GM18909 (cell line): Measurements from ENCODE around the gene BCAS3.
"Not testable (repeated sequence)": the region's sequence is repeated elsewhere in the genome, so short reads cannot be mapped to it uniquely, and the experiment has no call there.

Source experiments
- ATAC-seq: cut with Tn5 transposase; IDR thresholded peaks from one replicate; pipeline ENCODE4 v1.9.1; 2021; ENCODE audit warnings: mild to moderate bottlenecking; ENCODE audit not compliant: unreplicated experiment, poor library complexity

Gene BCAS3

DNA sequence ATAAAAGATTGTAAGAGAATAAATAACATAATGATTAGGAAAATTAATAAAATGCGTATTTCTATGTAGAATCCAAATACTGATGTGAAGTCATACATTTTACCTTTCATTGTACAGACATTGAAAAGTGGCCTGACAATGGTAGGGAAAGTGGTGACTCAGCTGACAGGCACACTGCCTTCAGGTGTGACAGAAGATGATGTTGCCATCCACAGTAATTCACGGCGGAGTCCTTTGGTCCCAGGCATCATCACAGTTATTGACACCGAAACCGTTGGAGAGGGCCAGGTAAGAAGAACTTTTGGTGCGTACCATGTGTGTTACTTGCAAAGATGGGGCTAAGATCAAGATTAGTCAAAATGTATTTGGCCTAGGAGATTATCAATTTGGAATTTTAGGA lies 232.8 kb downstream of the BCAS3 start:
- ATAC-seq, result no peak

DNA sequence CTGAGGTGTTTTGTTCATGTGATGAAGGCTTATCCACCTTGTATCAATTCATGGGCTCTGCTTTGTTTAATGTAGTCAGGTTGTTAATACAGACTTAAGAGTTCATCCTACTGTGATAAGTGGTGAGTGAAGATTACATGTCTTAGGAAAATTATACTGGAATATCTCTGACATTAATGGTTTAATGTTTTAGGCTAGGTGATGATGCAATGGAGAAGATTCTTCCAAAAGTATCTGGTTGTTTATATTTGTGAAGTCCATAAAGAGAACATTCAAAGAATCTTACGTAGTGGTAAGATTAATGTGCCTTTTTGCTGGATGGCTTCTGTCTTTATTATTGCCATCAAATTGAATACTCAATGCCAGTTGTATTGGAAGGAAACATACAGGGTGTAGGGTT lies 236.4 kb downstream of the BCAS3 start:
- no peak for ATAC-seq

DNA sequence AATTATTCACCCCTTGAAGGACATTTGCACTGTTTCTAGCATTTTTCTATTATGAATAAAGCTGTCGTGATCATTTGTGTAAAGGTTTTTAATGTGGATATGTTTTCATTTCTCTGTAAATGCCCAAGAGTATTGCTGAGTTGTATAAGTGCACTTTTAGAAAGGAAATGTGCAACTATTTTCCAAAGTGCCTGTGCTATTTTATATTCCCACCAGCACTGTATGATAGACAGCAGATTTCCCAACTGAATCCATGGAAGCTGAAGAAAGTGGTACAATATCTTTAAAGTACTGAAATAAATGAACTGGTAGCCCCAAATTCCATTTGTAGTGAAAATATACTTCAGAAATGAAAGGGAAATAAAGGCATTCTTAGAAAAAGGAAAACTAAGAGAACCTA lies 238.4 kb downstream of the BCAS3 start:
- ATAC-seq, result no peak

DNA sequence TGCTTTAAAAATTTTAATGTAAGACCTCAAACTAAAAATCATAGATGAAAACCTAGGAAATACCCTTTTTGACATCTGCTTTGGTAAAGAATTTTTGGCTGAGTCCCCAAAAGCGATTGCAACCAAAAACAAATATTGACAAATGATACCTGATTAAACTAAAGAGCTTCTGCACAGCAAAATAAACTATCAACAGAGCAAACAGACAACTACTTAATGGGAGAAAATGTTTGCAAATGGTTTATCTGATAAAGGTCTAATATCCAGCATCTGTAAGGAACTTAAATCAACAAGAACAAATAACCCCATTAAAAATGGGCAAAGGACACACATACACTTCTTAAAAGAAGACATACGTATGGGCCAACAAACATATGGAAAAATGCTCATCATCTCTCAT lies 242.5 kb downstream of the BCAS3 start:
- no peak for ATAC-seq

DNA sequence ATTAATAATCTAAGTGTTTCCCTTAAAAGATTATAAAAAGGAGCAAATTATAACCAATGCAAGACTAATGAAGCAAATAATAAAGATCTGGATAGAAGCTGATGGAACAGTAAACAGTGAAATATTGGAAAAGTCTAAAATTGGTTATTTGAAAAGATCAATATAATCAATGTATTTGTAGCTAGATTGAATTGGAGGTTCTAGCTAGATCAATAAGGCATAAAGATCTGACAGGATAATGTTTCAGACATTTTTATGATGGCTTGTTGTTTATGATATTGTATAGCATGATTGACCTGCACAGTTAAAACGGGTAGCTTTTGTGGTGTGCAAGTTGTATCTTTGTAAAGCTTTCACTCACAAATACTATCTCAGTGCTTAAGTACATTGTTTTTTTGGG lies 245.3 kb downstream of the BCAS3 start:
- ATAC-seq, result no peak

DNA sequence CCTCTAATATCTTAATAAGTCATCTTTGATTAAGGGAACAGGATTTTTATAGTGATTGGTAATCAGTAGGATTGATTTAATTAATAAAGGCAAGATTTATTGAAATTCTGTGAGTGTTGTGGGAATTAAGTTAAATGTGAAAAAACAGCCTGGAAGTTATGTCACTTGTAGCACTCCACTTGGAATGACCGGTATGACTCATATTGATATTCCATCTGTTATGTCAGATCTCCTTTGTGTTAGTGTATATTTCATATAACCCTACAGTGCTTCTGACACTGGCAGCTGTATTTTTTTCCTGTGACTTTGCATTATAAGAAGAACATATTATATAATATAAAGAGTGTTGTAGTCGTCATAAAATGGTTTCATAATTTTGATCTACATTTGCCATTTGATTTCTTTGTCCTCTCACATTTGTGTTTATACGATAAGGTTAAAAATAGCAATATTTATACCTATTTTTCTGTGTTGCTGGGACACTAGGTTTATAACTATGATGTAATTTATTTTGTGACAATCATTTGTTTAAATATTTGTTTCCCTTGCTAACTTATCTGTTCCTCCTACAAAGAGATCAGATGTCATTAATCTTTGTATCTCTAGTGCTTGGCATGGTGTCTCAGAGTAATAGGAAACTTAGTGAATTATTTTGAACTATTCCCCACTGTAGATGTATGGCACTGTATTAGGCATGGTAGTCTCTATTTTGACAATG lies 249.0 kb downstream of the BCAS3 start:
- no peak for ATAC-seq

DNA sequence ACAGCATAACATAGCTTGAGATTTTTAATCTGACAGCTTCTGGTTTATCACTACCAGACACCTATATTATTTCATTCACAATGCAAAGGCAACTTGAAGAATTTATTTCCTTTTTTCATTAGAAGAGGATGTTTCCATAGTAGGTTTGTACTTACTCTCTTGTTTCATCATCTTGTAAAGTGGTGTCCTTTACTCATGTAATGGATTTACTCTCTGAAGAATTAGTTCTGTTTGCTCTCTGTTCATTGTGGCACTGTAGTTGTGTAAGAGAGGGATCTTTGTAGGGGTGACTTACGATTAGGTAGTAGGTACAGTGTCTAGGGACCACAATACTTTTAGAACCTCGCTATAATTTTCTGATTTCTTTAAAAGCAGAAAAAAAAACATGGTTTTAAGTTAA lies 256.1 kb downstream of the BCAS3 start:
- ATAC-seq, result no peak

DNA sequence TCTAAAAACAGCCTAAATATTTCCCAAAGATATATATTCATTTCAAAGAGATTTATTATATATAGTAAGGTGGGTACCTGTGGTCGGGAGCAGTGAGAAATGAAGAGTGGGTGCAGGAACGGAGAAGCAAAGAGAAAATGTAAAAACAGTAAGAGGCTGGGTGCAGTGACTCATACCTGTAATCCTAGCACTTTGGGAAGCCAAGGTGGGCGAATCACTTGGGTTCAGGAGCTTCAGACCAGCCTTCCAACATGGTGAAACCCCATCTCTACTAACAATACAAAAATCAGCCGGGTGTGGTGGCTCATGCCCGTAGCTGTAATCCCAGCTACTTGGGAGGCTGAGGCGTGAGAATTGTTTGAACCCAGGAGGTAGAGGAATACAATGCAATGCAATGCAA lies 257.1 kb downstream of the BCAS3 start:
- no peak for ATAC-seq

DNA sequence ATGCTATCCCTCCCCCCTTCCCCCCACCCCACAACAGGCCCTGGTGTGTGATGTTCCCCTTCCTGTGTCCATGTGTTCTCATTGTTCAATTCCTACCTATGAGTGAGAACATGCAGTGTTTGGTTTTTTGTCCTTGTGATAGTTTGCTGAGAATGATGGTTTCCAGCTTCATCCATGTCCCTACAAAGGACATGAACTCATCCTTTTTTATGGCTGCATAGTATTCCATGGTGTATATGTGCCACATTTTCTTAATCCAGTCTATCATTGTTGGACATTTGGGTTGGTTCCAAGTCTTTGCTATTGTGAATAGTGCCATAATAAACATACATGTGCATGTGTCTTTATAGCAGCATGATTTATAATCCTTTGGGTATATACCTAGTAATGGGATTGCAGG lies 258.3 kb downstream of the BCAS3 start:
- not testable (repeated sequence) for ATAC-seq

DNA sequence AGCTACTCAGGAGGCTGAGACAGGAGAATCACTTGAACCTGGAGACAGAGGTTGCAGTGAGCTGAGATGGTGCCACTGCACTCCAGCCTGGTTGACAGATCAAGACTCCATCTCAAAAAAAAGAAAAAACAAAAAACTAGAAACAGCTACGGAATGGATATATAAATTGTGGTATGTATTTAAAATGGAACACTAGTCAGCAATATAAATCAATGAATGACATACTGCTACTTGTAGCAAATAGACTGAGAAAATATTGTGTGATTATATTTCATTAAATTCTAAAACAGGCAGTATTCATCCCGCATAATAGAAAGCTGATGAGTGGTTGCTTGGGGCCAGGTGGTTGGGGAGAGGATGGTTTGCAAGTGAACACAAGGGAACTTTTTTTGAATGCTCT lies 261.7 kb downstream of the BCAS3 start:
- no peak for ATAC-seq

DNA sequence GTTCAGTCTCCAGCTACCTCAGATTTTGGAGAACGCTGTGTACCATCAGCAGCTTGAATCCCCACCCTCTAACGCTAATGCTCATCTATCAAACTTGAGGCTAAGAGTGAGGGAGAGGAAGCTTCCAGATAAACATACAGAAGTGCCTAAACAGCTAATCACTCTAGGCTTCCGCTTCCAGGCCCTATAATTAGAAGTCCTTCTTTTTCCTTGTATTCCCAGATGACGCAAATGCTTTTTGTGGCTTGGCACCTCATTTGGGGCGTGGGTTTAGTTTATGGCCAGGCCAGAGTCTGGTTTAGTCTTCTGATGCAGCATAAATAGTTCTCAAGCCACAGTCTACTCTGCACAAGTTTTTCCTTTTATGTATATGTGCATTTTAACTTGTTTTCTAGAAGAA lies 263.4 kb downstream of the BCAS3 start:
- ATAC-seq, result no peak

DNA sequence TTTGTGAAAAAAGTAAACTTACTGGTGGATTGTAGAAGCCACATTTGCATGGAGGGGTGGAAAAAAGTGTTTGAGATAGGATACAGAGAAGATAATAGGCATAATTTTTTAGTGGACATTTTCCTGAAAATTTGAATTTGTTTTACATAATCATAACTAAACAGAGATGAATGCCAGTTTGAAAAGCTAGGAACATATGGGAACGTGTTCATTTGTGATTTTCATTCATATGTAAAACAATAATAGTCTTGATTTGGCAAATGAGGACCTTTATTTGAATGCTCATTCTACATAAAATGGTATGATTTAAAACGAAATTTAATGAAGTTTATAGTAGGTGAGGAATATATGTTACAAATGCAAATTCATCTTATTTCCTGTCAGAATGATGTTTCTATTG lies 263.9 kb downstream of the BCAS3 start:
- ATAC-seq, result no peak

DNA sequence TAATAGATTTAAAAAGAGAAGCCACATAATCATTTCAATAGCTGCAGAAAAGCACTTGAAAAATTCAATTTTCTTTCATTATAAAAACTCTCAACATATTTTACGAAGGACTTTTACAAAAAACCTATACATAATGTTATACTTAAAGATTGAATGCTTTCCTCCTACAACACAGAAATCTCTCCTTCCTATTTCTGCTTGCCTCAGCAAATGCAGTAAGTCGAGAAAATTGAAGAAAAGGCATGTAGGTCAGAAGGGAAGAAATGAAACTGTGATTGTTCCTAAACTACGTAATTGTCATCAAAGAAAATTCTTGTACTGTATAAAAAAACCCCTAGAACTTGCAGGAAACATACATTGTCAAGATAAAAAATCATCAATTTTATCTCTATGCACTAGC lies 267.1 kb downstream of the BCAS3 start:
- no peak for ATAC-seq

DNA sequence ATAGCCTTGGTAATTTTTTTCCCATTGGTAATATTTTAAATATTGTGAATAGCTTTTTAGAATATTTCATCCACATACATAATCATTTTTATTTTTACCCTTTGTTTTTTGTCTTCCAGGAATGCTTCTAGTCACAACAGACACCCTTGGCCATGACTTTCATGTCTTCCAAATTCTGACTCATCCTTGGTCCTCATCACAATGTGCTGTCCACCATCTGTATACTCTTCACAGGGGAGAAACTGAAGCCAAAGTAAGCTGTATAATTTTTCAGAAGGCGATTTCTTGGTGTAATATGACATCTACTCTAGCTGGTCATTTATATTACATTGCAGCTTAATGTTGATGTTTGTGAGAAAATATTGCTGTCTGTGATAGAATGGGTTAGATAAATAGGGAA lies 269.4 kb downstream of the BCAS3 start:
- no peak for ATAC-seq

DNA sequence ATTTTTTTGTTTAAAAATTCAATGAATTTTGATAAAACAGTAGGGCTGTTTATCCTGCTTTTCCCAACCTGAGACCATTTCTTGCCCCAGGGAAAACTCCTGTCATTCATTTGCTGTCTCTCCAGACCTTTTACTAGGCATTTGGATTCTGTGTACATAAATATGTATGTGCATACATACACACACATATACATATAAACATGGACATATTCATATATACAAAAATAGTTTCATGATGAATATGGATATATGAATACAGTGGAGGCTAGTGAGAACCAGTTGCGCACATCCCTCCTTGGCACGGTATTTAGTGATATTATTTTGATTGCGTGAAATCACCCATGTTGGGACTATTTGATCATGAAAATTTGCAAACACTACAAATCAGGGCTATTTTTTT lies 269.9 kb downstream of the BCAS3 start:
- ATAC-seq, result no peak

DNA sequence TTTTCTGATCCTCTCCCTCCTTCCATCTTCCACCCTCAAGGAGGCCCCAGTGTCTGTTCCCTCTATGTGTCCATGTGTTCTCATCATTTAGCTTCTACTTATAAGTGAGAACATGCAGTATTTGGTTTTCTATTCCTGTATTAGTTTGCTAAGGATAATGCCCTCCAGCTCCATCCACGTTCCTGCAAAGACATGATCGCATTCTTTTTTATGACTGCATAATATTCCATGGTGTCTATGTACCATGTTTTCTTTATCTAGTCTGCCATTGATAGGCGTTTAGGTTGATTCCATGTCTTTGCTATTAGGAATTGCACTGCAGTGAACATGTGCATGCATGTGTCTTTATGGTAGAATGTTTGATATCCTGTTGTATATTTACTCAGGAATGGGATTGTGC lies 275.1 kb downstream of the BCAS3 start:
- ATAC-seq, result no peak

DNA sequence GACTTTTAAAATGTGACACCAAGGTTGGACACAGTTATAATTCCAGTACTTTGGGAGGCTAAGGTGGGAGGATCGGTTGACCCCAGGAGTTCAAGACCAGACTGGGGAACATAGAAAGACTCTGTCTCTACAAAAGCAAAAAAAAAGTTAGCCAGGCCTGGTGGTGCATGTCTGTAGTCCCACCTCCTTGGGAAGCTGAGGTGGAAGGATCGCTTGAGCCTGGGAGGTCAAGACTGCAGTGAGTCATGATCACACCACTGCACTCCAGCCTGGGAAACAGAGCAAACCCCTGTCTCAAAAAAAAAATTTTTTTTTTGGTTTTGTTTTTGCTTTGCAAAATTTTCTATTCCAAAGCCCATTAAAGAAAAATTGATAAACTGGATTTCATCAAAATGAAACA lies 281.4 kb downstream of the BCAS3 start:
- ATAC-seq, result no peak

DNA sequence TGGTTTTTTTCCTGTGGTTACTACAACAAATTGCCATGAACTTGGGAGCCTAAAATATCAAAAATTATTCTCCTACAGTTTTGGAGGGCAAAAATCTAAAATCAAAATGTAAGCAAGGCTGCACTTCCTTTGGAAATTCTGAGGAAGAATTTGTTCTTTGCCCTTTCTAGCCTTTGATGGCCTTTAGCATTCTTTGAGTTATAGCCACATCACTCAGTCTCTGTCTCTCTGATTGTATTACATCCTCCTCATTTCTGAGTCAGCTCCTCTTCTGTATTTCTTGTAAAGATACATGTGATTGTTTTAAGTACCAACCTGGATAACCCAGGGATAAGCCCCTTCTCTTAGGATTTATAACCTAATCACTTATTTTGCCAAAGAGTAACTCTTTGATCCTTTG lies 282.0 kb downstream of the BCAS3 start:
- ATAC-seq, result no peak

DNA sequence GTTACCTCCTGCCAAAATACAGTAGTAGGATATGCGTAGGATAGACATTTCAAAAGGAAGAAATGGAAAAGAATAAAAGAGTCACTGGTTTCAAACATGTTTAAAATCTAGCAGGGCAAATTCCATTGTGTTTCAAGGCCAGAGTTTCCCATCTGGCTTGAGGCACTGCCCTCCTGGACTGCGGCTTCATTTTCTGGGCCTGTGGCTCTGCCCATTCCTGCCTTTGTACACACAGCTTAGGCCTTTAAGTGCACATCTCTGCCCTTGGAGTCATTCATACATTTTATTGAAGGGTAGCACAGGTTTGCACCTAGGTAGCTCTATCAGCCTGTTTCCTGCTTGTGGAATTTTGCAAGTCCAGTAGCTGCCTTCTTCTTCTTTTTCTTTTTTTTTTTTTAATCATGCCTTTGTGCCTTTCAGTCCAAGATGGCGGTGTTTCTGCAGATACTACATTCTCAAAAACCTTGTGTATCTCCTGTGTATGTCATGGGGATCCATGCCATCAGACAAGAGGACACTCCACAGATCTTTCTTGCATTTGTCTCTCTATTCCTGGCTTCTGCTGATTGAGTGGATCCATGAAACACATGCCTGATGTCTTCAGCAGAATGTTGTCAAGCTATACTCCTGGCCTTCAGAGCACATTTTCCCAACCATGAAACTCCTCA lies 282.9 kb downstream of the BCAS3 start:
- ATAC-seq, result no peak

DNA sequence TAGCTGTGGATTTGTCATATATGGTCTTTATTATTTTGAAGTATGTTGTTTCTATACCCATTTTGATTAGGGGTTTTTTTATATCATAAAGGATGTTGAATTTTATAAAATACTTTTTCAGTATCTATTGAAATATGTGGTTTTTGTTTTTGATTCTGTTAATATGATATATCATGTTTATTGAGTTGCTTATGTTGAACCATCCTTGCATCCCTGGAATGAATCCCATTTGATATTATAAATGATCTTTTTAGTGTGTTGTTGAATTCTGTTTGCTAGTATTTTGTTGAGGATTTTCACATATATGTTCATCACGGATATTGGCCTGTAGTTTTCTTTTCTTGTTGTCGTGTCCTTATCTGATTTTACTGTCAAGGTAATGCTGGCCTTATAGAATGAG lies 286.5 kb downstream of the BCAS3 start:
- no peak for ATAC-seq

DNA sequence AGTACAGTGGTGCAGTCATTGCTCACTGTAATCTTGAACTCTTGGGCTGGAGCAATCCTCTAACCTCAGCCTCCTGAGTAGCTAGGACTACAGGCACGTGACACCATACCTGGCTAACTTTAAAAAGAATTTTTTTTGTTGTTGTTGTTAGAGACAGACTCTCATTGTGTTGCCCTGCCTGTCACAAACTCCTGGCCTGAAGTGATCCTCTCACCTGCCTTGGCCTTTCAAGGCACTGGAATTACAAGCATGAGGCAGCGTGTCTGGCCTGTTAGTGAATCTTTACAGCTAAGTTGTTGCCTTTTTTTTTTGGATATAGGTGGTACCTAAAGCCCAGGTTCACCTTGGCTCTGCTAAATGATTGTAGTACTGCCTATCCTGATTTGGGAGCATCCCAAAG lies 290.6 kb downstream of the BCAS3 start:
- ATAC-seq, result no peak

DNA sequence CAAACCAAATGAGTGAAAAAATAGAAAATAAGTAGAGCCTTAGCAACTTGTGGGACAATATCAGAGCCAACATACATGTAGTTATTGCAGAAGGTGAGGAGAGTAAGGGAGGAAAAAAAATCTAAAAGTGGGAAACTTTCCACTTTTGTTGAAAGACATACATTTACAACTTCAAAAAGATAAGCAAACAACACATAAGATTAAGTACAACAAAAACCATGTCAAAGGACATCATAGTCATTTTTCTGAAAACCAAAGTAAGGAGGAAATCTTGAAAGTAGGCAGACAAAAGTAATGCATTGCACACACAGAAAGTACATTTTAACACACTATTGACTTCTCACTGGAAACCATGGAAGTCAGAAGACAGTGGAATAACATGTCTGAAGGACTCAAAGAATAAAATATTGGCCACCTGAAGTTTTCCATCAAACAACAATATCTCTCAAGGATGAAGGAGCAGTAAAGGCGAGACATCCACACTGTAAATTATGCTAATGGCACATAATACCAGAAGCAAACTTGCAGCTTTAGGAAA lies 291.9 kb downstream of the BCAS3 start:
- no peak for ATAC-seq
